Neutrophil (primary cell): Measurements from ENCODE around the gene DR1.
"Not testable (repeated sequence)": the region's sequence is repeated elsewhere in the genome, so short reads cannot be mapped to it uniquely, and the experiment has no call there.

Source experiments
- H3K27ac ChIP-seq: fragments of 200-600 bp; sonication (generic); 2 replicates; pipeline ENCODE4 v1.5.1; 2016; ENCODE audit warnings: mild to moderate bottlenecking, moderate library complexity
- H3K27me3 ChIP-seq: fragments of 200-600 bp; sonication (generic); 2 replicates; pipeline ENCODE4 v1.6.0; 2016; ENCODE audit warnings: mild to moderate bottlenecking
- H3K36me3 ChIP-seq: fragments of 200-600 bp; sonication (generic); 2 replicates; pipeline ENCODE4 v1.5.1; 2017
- H3K4me1 ChIP-seq, 2 experiments: fragments of 200-600 bp in 1 of 2; sonication (generic) in 1 of 2; 1 replicate in 1 of 2; 2 replicates in 1 of 2; pipeline versions ENCODE4 v1.5.1 to v1.6.1; 2013 to 2016; ENCODE audit warnings: low read depth in 1 of 2, low read length in 1 of 2, mild to moderate bottlenecking in 1 of 2, moderate library complexity in 1 of 2; ENCODE audit not compliant: control insufficient read depth in 1 of 2, insufficient read depth in 1 of 2
- H3K4me3 ChIP-seq, 2 experiments: fragments of 200-600 bp in 1 of 2; sonication (generic) in 1 of 2; 1 replicate in 1 of 2; 2 replicates in 1 of 2; pipeline ENCODE4 v1.5.1; 2013 to 2016; ENCODE audit warnings: low read depth in 1 of 2, low read length in 1 of 2, mild to moderate bottlenecking in 1 of 2, moderate library complexity in 1 of 2
- H3K9me3 ChIP-seq: fragments of 200-600 bp; sonication (generic); 2 replicates; pipeline ENCODE4 v1.5.1; 2016
- TF ChIP-seq, protein P1 (sequence below): fragments of 200-600 bp; sonication (generic); IDR thresholded peaks from 2 replicates; pipeline ENCODE4 v1.5.1; 2016; ENCODE audit warnings: antibody characterized with exemption

Gene DR1

GRCh38 chr1:93349231-93350135 lies 3.8 kb downstream of the DR1 start:
- Histone ChIP-seq H3K4me1 (peaks cover 40 to 54% of the 10 kb centered on the region in 2 experiments), H3K27me3 (no peaks in the 10 kb centered on the region), H3K36me3 (peaks cover 13% of the 10 kb centered on the region), H3K4me3 (no peak overlapping the region), H3K27ac (no peak overlapping the region), H3K9me3 (no peaks in the 10 kb centered on the region)
- TF ChIP-seq, protein P1, sequence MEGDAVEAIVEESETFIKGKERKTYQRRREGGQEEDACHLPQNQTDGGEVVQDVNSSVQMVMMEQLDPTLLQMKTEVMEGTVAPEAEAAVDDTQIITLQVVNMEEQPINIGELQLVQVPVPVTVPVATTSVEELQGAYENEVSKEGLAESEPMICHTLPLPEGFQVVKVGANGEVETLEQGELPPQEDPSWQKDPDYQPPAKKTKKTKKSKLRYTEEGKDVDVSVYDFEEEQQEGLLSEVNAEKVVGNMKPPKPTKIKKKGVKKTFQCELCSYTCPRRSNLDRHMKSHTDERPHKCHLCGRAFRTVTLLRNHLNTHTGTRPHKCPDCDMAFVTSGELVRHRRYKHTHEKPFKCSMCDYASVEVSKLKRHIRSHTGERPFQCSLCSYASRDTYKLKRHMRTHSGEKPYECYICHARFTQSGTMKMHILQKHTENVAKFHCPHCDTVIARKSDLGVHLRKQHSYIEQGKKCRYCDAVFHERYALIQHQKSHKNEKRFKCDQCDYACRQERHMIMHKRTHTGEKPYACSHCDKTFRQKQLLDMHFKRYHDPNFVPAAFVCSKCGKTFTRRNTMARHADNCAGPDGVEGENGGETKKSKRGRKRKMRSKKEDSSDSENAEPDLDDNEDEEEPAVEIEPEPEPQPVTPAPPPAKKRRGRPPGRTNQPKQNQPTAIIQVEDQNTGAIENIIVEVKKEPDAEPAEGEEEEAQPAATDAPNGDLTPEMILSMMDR: no peak

DNA sequence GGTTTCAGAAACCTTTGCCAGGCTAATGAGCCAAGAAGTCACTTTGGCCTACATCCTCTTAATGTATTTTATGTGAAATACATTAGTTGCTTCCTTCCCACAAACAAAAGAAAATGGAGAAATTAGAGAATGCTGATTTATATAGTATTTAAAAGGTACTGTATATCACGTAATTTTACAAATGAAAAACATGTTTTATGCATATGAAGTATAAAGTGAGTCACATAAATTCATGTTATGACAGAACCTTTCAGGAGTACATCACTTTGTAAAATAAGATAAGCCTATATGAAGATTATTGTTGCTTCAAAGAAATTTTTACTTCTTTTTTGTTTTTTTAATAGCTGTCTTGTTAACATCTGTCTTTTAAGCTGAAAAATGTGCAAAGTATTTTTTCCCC lies 4.6 kb downstream of the DR1 start:
- Histone ChIP-seq H3K27me3 (no peaks in the 10 kb centered on the region), H3K27ac (no peak overlapping the region), H3K36me3 (peaks cover 21% of the 10 kb centered on the region), H3K9me3 (no peaks in the 10 kb centered on the region), H3K4me3 (no peak overlapping the region), H3K4me1 (peaks cover 36 to 48% of the 10 kb centered on the region in 2 experiments)
- TF ChIP-seq, protein P1: no peak

- no peak overlapping the region for H3K27ac ChIP-seq
- peaks cover 36 to 48% of the 10 kb centered on the region in 2 experiments for H3K4me1 ChIP-seq
- H3K4me3 ChIP-seq: no peak overlapping the region
- no peaks in the 10 kb centered on the region for H3K9me3 ChIP-seq
- TF ChIP-seq, protein P1: no peak
- peaks cover 27% of the 10 kb centered on the region for H3K36me3 ChIP-seq
- H3K27me3 ChIP-seq: no peaks in the 10 kb centered on the region
Observed at GRCh38 chr1:93350875-93351274, 5.2 kb downstream of the DR1 start.

DNA sequence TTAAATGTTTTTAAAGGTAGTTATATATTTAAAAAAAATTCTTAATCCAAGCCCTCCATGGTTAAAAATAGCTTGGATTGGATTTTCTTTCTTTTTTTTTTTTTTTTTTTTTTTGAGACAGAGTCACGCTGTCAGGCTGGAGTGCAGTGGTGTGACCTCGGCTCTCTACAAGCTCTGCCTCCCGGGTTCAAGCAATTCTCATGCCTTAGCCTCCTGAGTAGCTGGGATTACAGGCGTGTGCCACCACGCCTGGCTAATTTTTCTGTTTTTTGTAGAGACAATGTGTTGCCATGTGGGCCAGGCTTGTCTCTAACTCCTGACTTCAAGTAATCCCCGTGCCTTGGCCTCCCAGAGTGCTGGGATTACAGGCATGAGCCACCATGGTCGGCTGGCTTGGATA lies 5.6 kb downstream of the DR1 start:
- H3K27me3 ChIP-seq, H3K27ac ChIP-seq, H3K4me3 ChIP-seq, H3K9me3 ChIP-seq: not testable (repeated sequence)
- peaks cover 31% of the 10 kb centered on the region for H3K36me3 ChIP-seq
- H3K4me1 ChIP-seq: peaks cover 36 to 46% of the 10 kb centered on the region in 2 experiments

- TF ChIP-seq, protein P1: no peak
- H3K27me3 ChIP-seq: no peaks in the 10 kb centered on the region
- peaks cover 36 to 40% of the 10 kb centered on the region in 2 experiments for H3K4me1 ChIP-seq
- no peak overlapping the region for H3K4me3 ChIP-seq
- H3K9me3 ChIP-seq: no peaks in the 10 kb centered on the region
- H3K27ac ChIP-seq: no peak overlapping the region
- peaks cover 37% of the 10 kb centered on the region for H3K36me3 ChIP-seq
Observed at GRCh38 chr1:93352376-93352775, 6.7 kb downstream of the DR1 start.

DNA sequence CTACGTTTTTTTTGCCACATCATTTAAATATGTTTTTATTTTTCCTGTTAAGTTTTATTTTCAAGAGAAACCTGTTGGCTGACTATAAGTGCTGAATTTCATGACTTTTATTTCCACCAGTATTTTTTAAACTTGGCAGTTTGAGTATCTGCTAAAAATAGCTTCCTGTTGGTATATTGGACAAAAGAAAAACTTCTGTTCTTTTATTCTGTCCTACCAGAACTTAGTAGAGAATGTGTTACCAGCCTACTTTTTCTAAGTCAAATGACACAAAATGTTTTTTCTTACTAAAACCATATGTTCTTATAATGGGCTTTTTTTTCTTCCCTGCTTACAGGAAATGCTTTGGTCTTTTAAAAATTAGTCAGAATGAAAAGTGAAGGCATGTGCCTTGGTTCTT lies 7.6 kb downstream of the DR1 start:
- peaks cover 37% of the 10 kb centered on the region for H3K36me3 ChIP-seq
- H3K27me3 ChIP-seq: no peaks in the 10 kb centered on the region
- TF ChIP-seq, protein P1: no peak

More for the DNA sequence above, 7.6 kb downstream of the DR1 start:
- H3K4me3 ChIP-seq: no peak overlapping the region
- H3K27ac ChIP-seq: no peak overlapping the region
- no peaks in the 10 kb centered on the region for H3K9me3 ChIP-seq
- H3K4me1 ChIP-seq: peaks cover 36 to 40% of the 10 kb centered on the region in 2 experiments
